ENCODE data around the gene BACH2. TPM values are rescaled to one million over a fixed set of nuclear protein-coding genes. Genes with fewer than 3 reads are reported as not detected.

The BACH2 gene
- total and polyA plus RNA-seq, 2 of the 4 experiments (the other 2 are of a cell fraction) = 1.3 to 1.4 TPM

- no peaks in the 10 kb centered on the region; the same call in 1 of the 2 replicates for H3K27me3 ChIP-seq (ENCODE audit: control insufficient read depth, insufficient read depth, low read length)
- peak overlapping the region; percentile 41; the same call in 1 of the 2 replicates for H3K14ac ChIP-seq (replicated peaks; ENCODE audit: low read depth, low read length)
- H2AFZ ChIP-seq (replicated peaks; ENCODE audit: low read length, poor library complexity) = no peak overlapping the region
- H3K79me1 ChIP-seq (ENCODE audit: low read depth in 1 of 2, low read length in 2 of 2) = no peaks in the 10 kb centered on the region
- dilution Hi-C loops (cut with HindIII; ENCODE audit: low sequenced_read_pairs, unreplicated experiment) (no loop called here), in situ Hi-C loops (cut with MboI; ENCODE audit: low sequenced_read_pairs) (no loop called here), intact Hi-C loops (cut with micrococcal nuclease) (no loop called here)
- BruUV-seq (replicated peaks) = no TSS peak
- H3K4ac ChIP-seq (ENCODE audit: low read depth, low read length) = no peak overlapping the region
- H3K9me3 ChIP-seq (ENCODE audit: control insufficient read depth, insufficient read depth, low read length) = no peaks in the 10 kb centered on the region
- DNase-seq (no peak), ATAC-seq (ENCODE audit: low read depth) (no peak)
- H3K56ac ChIP-seq (ENCODE audit: extremely low read depth, insufficient read depth, low read length) = no peak overlapping the region
- no peak overlapping the region for H3K9ac ChIP-seq (ENCODE audit: low read depth, low read length)
- H3K4me2 ChIP-seq (ENCODE audit: low read depth, low read length) = no peak overlapping the region
- H4K20me1 ChIP-seq (ENCODE audit: insufficient read depth, low read length) = no peaks in the 10 kb centered on the region
- no peak for TF ChIP-seq CHD1 (IDR thresholded peaks at IDR 0.05; ENCODE audit: low read depth, low read length)
- no peak for TF ChIP-seq RFX5 (IDR thresholded peaks at IDR 0.05; ENCODE audit: low read depth, low read length)
- TF ChIP-seq SMC3 (IDR thresholded peaks at IDR 0.05; ENCODE audit: low read depth, low read length) = no peak
- no peak for TF ChIP-seq MXI1 (IDR thresholded peaks at IDR 0.05; ENCODE audit: borderline replicate concordance, low read depth, low read length)
- no peak for TF ChIP-seq RAD21 (IDR thresholded peaks at IDR 0.05; ENCODE audit: low read length)
- TF ChIP-seq RCOR1 (IDR thresholded peaks at IDR 0.05; ENCODE audit: insufficient replicate concordance, low read length) = no peak
- no peak for TF ChIP-seq ELK1 (IDR thresholded peaks at IDR 0.05; ENCODE audit: borderline replicate concordance, low read depth, low read length)
- TF ChIP-seq MAFK (IDR thresholded peaks at IDR 0.05; ENCODE audit: low read depth, low read length) = no peak
- TF ChIP-seq POLR2A (IDR thresholded peaks at IDR 0.05; ENCODE audit: low read depth, low read length) = no peak
- TF ChIP-seq NFE2L2 (IDR thresholded peaks at IDR 0.05; ENCODE audit: low read depth, low read length) = no peak
- TF ChIP-seq MAZ (IDR thresholded peaks at IDR 0.05; ENCODE audit: borderline replicate concordance, low read depth, low read length) = no peak
- TF ChIP-seq BHLHE40 (IDR thresholded peaks at IDR 0.05; ENCODE audit: low read depth, low read length) = no peak
- CTCF ChIA-PET = no interaction called here
- H3K4me3 ChIP-seq (ENCODE audit: insufficient read depth, low read depth, low read length) = no peak overlapping the region
- POLR2A ChIA-PET (ENCODE audit: unreplicated experiment) = no interaction called here
- no peak overlapping the region for H3K27ac ChIP-seq (ENCODE audit: insufficient read depth, low read length)
- H2BK20ac ChIP-seq (ENCODE audit: low read depth, low read length) = no peak overlapping the region; the same call in 1 of the 2 replicates
- peak overlapping the region; percentile 59; the same call in 2 of the 3 replicates for H2BK15ac ChIP-seq (ENCODE audit: low read depth, low read length)
- peak overlapping the region; percentile 64; the same call in 1 of the 2 replicates for H2AK5ac ChIP-seq (ENCODE audit: low read depth, low read length)
- H3K4me1 ChIP-seq (ENCODE audit: control insufficient read depth, insufficient read depth, low read length) = peaks cover 6% of the 10 kb centered on the region
- no peak overlapping the region for H2BK120ac ChIP-seq (ENCODE audit: low read depth, low read length)
- H3K9me1 ChIP-seq (ENCODE audit: insufficient read depth, low read length) = peaks cover 3% of the 10 kb centered on the region; the same call in 1 of the 2 replicates
- no peak overlapping the region for H2BK5ac ChIP-seq (ENCODE audit: low read depth, low read length, poor library complexity, severe bottlenecking)
- H4K8ac ChIP-seq (ENCODE audit: low read depth in 2 of 2, low read length in 2 of 2) = no peak overlapping the region
- H3K23ac ChIP-seq (ENCODE audit: low read depth, low read length) = no peak overlapping the region
- no peaks in the 10 kb centered on the region for H3K36me3 ChIP-seq (ENCODE audit: control insufficient read depth, insufficient read depth, low read length)
- H3K18ac ChIP-seq (ENCODE audit: low read depth, low read length) = no peak overlapping the region
- no peak overlapping the region for H4K5ac ChIP-seq (ENCODE audit: low read depth, low read length)
- WGBS, 2 experiments (ENCODE audit: extremely low coverage in 2 of 2, insufficient read length in 1 of 2) = no CpG with 5 or more reads among the region's 2 CpGs
- H4K91ac ChIP-seq (ENCODE audit: insufficient read depth, low read depth, low read length) = no peak overlapping the region; the same call in 1 of the 2 replicates
- H2AK9ac ChIP-seq (replicated peaks; ENCODE audit: low read depth, low read length, poor library complexity) = no peak overlapping the region
Measured at GRCh38 chr6:90264561-90264960, 32.1 kb downstream of the BACH2 start.
